GM11168 (cell line): ENCODE data around the gene SLC2A13.

ENCODE experiments used
- in situ Hi-C: fragments of 300-500 bp; cut with MboI; formaldehyde crosslinking; loops from one replicate; pipeline ENCODE4 v1.12.0; 2022; ENCODE audit warnings: low sequenced_read_pairs; ENCODE audit not compliant: unreplicated experiment

Gene SLC2A13

GRCh38 chr12:40105515-40106201 is at the start of gene SLC2A13:
SLC2A13 (minus strand) TSS chr12:40106081; CDS start chr12:40105808, 273 bp downstream.
- in situ Hi-C loops, result loop anchor here (25.0 kb wide), 1 partner anchor 343 kb away; no protein-coding TSS in a partner anchor

GRCh38 chr12:40154381-40154780 is 48.5 kb upstream of the SLC2A13 start:
- in situ Hi-C loops, result loop anchor here (10.0 to 25.0 kb wide), 2 partner anchors 70 to 158 kb away; partner anchors contain the start of gene LRRK2

DNA sequence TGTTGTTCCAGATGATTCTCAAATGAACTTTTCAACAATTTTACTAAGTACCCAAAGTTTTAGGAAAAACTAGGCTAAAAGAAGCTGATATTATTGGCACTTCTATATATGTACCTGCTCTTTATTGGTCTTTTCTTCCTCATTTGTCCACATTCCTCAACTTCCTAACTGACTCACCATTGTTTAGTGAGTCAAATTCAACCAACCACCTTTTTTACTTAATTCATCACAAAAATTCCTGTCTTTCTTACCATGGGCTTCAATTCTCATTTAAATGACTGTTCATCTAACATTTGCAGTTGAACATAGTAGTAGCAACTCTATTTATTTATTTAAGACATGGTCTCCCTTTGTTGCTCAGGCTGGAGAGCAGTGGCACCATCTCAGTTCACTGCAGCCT is 47.6 kb upstream of the SLC2A13 start:
- in situ Hi-C loops, result loop anchor here (10.0 to 25.0 kb wide), 2 partner anchors 71 to 159 kb away; partner anchors contain the start of gene LRRK2

GRCh38 chr12:40152783-40153383 is 47.0 kb upstream of the SLC2A13 start:
- in situ Hi-C loops, result loop anchor here (10.0 to 25.0 kb wide), 2 partner anchors 72 to 159 kb away; partner anchors contain the start of gene LRRK2

GRCh38 chr12:40149673-40150260 is 43.9 kb upstream of the SLC2A13 start:
- in situ Hi-C loops, result loop anchor here (10.0 to 25.0 kb wide), 2 partner anchors 75 to 163 kb away; partner anchors contain the start of gene LRRK2

GRCh38 chr12:40146800-40147797 is 41.2 kb upstream of the SLC2A13 start:
- in situ Hi-C loops, result no loop called here

DNA sequence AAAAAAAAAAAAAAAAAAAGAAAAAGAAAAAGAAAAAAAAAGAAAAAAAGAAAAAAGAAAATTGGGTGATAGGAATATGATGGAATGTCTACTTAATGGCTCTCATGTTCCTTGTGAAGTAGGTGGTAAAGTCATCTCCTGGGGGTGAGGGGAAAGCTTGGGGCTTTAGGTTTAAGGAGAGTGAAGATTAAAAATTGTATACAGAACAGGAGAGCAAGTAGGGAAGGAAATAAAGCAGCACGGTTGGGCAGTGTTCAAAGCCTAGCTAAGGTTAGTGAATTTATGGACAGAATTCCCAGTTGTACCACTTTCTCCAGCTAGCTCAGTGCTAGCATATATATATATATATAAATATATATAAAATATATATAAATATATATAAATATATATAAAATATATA is 40.0 kb upstream of the SLC2A13 start:
- in situ Hi-C loops, result no loop called here

- in situ Hi-C loops, result no loop called here
Measured at GRCh38 chr12:40144023-40144422, 38.1 kb upstream of the SLC2A13 start.

- in situ Hi-C loops, result no loop called here
Measured at GRCh38 chr12:40142001-40142744, 36.3 kb upstream of the SLC2A13 start.

DNA sequence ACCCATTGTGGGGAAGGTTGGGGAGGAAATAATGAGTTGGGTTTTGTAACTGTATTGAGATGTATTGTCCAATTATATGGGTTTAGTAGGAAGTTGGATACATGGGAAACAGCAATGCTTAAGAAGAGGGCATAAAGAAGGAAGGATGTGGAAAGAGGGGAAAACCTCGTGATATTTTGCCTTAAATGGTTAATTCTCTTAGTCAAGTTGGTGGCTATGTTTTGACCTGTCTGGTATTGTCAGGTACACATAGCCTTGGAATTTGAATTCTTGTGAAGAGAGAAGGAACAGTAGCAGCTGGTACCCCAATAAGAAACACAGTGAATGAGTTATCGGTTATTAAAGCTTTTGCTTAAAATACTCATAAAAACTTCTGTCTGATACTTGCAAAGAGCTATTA is 32.6 kb upstream of the SLC2A13 start:
- in situ Hi-C loops, result no loop called here

DNA sequence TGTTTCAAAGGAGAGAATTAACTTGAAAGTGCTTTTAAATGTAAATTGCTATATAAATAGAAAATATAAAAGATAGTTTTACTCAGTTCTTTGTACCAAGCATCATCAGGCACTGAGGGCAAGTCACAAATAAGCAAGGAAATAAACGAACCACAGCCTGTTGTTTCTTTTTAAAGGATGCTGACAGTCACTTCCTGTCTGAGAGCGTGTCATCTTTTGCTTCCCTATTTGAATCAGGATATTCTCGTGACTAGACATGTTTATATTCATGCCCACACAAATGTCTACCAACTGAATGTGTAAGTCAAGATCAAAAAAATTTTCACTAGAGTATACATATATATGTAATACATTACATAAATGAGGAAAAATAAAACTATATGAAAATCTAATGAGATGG is 31.4 kb upstream of the SLC2A13 start:
- in situ Hi-C loops, result no loop called here

DNA sequence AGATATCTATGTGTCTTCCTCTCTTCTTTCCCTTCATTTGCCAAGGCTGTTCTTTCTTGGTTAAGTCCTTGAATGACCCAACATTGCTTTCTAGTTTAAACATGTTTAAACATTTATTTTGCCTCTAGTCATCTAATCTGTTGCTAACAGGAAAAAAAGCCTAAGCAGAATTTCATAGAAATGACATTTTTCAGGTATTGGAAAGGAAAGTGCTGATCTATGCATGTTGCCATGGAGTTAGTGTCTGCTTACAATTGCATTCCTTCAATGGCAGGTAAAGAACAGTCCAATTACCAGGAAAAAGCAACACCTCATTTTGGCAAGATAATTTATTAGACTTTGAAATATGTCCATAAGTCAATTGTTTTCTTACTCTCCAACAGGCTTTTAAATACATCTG is 21.5 kb upstream of the SLC2A13 start:
- in situ Hi-C loops, result no loop called here

DNA sequence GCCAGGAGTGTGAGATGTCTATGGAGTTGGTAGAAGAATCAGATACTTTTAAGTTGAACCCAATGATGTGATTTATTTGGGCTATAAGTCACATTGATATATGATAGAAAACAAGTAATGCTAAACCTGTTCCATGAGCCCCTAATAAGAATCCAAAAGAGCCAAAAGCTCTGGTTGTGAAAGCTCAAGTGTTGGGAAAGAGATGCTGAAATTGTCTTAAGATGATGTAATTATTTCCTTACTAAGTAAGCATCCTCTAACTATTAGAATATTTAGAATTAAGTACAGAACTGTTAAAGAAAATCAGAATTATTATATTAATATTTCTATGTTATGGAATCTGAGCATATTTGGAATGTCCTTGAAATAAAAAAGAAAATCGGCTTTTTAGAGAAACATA is 17.6 kb upstream of the SLC2A13 start:
- in situ Hi-C loops, result loop anchor here (25.0 kb wide), 1 partner anchor 361 kb away; no protein-coding TSS in a partner anchor

DNA sequence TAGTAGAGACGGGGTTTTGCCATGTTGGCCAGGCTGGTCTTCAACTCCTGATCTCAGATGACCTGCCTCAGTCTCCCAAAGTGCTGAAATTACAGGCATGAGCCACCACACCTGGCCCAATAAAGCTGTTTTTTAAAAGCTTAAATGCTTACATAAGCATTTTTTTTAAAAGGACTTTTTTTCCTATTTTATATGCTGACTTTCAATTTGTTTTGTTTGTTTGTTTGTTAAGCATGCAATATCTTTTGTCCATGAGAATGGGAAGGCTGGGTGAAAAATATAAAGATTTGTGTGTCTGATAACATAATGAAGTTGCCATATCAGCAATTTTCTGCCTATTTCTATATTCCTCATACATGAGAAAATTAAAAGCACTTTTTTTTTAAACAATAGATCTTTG is 17.0 kb upstream of the SLC2A13 start:
- in situ Hi-C loops, result loop anchor here (25.0 kb wide), 1 partner anchor 361 kb away; no protein-coding TSS in a partner anchor

DNA sequence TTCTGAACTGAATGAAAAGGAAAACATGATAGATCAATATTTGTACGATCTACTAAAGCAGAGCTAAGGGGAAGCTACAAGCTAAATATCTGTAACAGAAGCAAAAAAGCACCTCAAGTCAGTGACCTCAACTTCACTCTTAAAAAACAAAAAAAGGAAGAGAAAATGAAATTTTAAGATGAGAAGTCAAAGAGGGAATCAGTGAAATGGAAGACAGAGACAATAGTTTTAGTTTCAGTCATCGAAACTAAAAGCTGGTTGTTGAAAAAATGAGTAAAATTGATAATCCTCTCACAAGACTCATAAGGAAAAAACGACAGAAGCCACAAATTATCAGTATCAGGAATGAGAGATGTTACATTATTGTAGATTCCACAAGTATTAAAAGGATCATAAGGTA is 11.9 kb upstream of the SLC2A13 start:
- in situ Hi-C loops, result loop anchor here (25.0 kb wide), 1 partner anchor 356 kb away; no protein-coding TSS in a partner anchor

GRCh38 chr12:40110586-40110985 is 4.7 kb upstream of the SLC2A13 start:
- in situ Hi-C loops, result loop anchor here (5.0 to 25.0 kb wide), 2 partner anchors 98 to 348 kb away; no protein-coding TSS in a partner anchor

- in situ Hi-C loops, result loop anchor here (25.0 kb wide), 1 partner anchor 346 kb away; no protein-coding TSS in a partner anchor
Measured at GRCh38 chr12:40107803-40108620, 2.1 kb upstream of the SLC2A13 start.
